ENCODE data around the gene COL27A1.

GRCh38 chr9:114299286-114300152 is 144.2 kb downstream of the COL27A1 start:
- TF ChIP-seq REST (IDR thresholded peaks at IDR 0.05; ENCODE audit: unreplicated experiment) (no peak), EZH2phosphoT487 (IDR thresholded peaks at IDR 0.05; ENCODE audit: unreplicated experiment) (no peak), CTCF (conservative IDR thresholded peaks at IDR 0.05; ENCODE audit: low read depth in 2 of 2) (no peak), POLR2AphosphoS5 (IDR thresholded peaks at IDR 0.05; ENCODE audit: low read depth) (no peak), EZH2 (IDR thresholded peaks at IDR 0.05; ENCODE audit: low read depth, unreplicated experiment) (no peak), CREB1 (CRISPR knock-in tag; IDR thresholded peaks at IDR 0.05; ENCODE audit: low read depth) (no peak), JUNB (IDR thresholded peaks at IDR 0.05; ENCODE audit: unreplicated experiment) (no peak), ZNF331 (CRISPR knock-in tag; IDR thresholded peaks at IDR 0.05; ENCODE audit: low read depth) (no peak), ZNF114 (CRISPR knock-in tag; IDR thresholded peaks at IDR 0.05) (no peak), ETS1 (IDR thresholded peaks at IDR 0.05) (no peak), ZNF462 (CRISPR knock-in tag; IDR thresholded peaks at IDR 0.05) (no peak)

All from GM23338 (cell line).